Suprapubic skin (tissue), 4 donors: Measurements from ENCODE around the gene COG8. TPM values are rescaled to one million over a fixed set of nuclear protein-coding genes. Genes with fewer than 3 reads are reported as not detected.
A peak's percentile ranks its signal among the peaks of the same experiment; 100 is the strongest.

Source experiments
- DNase-seq, 2 donors: peaks; one replicate each; pipeline ENCODE4 v3.0.0-alpha.2; 2019; ENCODE audit warnings: low spot score in 2 of 2
- H3K27ac ChIP-seq: fragments of 200-600 bp; sonication (generic); one replicate; pipeline ENCODE4 v1.5.1; 2019
- H3K27me3 ChIP-seq: fragments of 200-600 bp; sonication (generic); one replicate; pipeline ENCODE4 v1.5.1; 2019
- H3K36me3 ChIP-seq: fragments of 200-600 bp; sonication (generic); one replicate; pipeline ENCODE4 v1.5.1; 2019
- H3K4me1 ChIP-seq: fragments of 200-600 bp; sonication (generic); one replicate; pipeline ENCODE4 v1.5.1; 2019
- H3K4me3 ChIP-seq: fragments of 200-600 bp; sonication (generic); one replicate; pipeline ENCODE4 v1.5.1; 2019; ENCODE audit warnings: mild to moderate bottlenecking
- H3K9me3 ChIP-seq: fragments of 200-600 bp; sonication (generic); one replicate; pipeline ENCODE4 v1.5.1; 2019
- EP300 ChIP-seq: sonication (generic); formaldehyde crosslinking; IDR thresholded peaks from one replicate; pipeline ENCODE4 v1.6.1; 2017; ENCODE audit warnings: antibody characterized with exemption
- POLR2A ChIP-seq, 2 donors: fragments of 450-650 bp; IDR thresholded peaks; one replicate each; pipeline ENCODE4 v1.6.1; 2017; ENCODE audit warnings: antibody characterized with exemption in 2 of 2, mild to moderate bottlenecking in 2 of 2, moderate library complexity in 2 of 2
- POLR2AphosphoS5 ChIP-seq, 3 donors: sonication (generic); formaldehyde crosslinking; IDR thresholded peaks; one replicate each; pipeline ENCODE4 v1.6.1; 2017; ENCODE audit warnings: antibody characterized with exemption in 3 of 3
- WGBS: methylation state at CpG from one replicate; pipeline ENCODE4 v1.1.5; 2018; 5-methylcytosine and 5-hydroxymethylcytosine counted together
- total RNA-seq, 4 donors: library from RNA; depleted of rRNA; stranded (reverse); fragments of >200 nt; gene quantifications; one replicate each; pipeline ENCODE4 v1.1.0, GENCODE V29; 2016
- TF ChIP-seq, protein P1 (sequence below), 2 donors: fragments of 200-600 bp in 1 of 2; fragments of 450-650 bp in 1 of 2; sonication (generic) in 1 of 2; IDR thresholded peaks; one replicate each; pipeline ENCODE4 v1.5.1; 2016 to 2019; ENCODE audit warnings: antibody characterized with exemption in 2 of 2, mild to moderate bottlenecking in 1 of 2, moderate library complexity in 1 of 2

COG8 gene
- total RNA-seq, 4 donors from 2014 or later: 45.3 to 70.4 (median 57.0) TPM

DNA sequence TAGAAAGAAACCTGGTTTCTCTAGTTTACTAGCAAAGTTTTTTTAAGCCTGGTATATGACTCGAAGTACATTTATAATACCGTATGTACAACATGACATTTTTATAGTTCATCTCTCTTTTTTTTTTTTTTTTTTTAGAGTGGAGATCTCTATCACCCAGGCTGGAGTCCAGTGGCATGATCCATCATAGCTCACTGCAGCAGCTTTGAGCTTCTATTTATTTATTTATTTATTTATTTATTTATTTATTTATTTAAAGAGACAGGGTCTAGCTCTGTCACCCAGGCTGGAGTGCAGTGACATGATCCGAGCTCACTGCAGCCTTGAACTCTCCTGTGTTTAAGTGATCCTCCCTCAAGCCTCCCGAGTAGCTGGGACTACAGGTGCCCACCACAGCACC, 54.1 kb downstream of the COG8 start:
- Histone ChIP-seq H3K4me1 (peaks cover 5% of the 10 kb centered on the region), H3K36me3 (peaks cover 22% of the 10 kb centered on the region), H3K27me3 (no peaks in the 10 kb centered on the region), H3K27ac (no peak overlapping the region), H3K9me3 (no peaks in the 10 kb centered on the region), H3K4me3 (no peak overlapping the region)
- TF ChIP-seq POLR2A (IDR thresholded peaks at IDR 0.05): no peak
- TF ChIP-seq EP300: no peak
- TF ChIP-seq, protein P1, sequence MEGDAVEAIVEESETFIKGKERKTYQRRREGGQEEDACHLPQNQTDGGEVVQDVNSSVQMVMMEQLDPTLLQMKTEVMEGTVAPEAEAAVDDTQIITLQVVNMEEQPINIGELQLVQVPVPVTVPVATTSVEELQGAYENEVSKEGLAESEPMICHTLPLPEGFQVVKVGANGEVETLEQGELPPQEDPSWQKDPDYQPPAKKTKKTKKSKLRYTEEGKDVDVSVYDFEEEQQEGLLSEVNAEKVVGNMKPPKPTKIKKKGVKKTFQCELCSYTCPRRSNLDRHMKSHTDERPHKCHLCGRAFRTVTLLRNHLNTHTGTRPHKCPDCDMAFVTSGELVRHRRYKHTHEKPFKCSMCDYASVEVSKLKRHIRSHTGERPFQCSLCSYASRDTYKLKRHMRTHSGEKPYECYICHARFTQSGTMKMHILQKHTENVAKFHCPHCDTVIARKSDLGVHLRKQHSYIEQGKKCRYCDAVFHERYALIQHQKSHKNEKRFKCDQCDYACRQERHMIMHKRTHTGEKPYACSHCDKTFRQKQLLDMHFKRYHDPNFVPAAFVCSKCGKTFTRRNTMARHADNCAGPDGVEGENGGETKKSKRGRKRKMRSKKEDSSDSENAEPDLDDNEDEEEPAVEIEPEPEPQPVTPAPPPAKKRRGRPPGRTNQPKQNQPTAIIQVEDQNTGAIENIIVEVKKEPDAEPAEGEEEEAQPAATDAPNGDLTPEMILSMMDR (IDR thresholded peaks at IDR 0.05): no peak
- no peak for TF ChIP-seq POLR2AphosphoS5 (IDR thresholded peaks at IDR 0.05)
- 70% methylated on average over 4 of the region's 4 CpGs for WGBS
- no peak for DNase-seq

DNA sequence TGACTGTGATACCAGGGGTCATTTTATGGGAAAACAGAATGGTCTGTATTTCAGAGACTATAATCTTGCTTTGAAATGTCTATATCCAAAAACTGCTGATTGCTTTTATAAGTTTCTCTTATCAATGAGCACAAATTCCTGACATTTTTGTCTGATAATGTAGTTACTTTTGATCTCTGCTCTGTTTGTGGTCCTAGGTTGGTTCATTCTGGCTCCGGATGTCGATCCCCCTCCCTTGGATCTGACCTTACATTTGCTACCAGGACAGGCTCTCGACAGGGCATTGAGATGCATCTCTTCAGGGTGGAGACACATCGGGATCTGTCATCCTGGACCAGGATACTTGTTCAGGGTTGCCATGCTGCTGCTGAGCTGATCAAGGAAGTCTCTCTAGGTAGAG, 55.5 kb downstream of the COG8 start:
- no peak for TF ChIP-seq EP300
- TF ChIP-seq POLR2AphosphoS5 (IDR thresholded peaks at IDR 0.05): no peak
- TF ChIP-seq, protein P1 (IDR thresholded peaks at IDR 0.05): no peak
- TF ChIP-seq POLR2A (IDR thresholded peaks at IDR 0.05): no peak
- 89% methylated on average over 4 of the region's 4 CpGs for WGBS
- Histone ChIP-seq H3K4me3 (no peak overlapping the region), H3K4me1 (peaks cover 5% of the 10 kb centered on the region), H3K36me3 (peaks cover 19% of the 10 kb centered on the region), H3K27ac (no peak overlapping the region), H3K27me3 (no peaks in the 10 kb centered on the region), H3K9me3 (no peaks in the 10 kb centered on the region)
- DNase-seq: no peak

DNA sequence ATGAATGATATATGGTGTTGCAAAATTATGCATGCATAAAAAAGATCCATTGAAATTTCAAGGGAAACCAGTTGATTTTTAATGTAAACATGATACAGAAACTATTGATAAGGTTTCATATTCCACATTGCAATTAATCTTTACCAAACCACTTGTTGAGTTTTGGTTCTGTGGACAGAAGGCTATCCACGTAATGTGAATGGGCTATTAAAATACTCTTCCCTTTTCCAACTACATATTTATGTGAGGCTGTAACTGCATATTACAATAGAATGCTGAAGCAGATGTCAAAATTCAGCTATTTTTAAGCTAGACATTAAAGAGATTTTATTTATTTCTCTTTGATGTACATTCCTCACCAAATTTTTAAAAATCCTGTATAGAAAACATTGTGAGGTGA, 62.0 kb downstream of the COG8 start:
- Histone ChIP-seq H3K27me3 (no peaks in the 10 kb centered on the region), H3K4me3 (no peak overlapping the region), H3K36me3 (peaks cover 3% of the 10 kb centered on the region), H3K27ac (peak overlapping the region; percentile 0), H3K4me1 (peaks cover 15% of the 10 kb centered on the region), H3K9me3 (no peaks in the 10 kb centered on the region)
- no peak for TF ChIP-seq EP300
- TF ChIP-seq POLR2AphosphoS5 (IDR thresholded peaks at IDR 0.05): no peak
- no peak for TF ChIP-seq POLR2A (IDR thresholded peaks at IDR 0.05)
- TF ChIP-seq, protein P1 (IDR thresholded peaks at IDR 0.05): no peak
- WGBS: 71% methylated on average over 1 of the region's 1 CpG
- DNase-seq: no peak

Other genes with a start within 250 kb of the COG8 start
- gene HAS3, start 233.9 kb downstream of the COG8 start, total RNA-seq: 10 to 100 TPM in 1 of 4 donors, 1 to 10 TPM in 3; 4.4 to 11.3 (median 7.1) TPM
- gene CHTF8, start 207.0 kb downstream of the COG8 start, total RNA-seq: 100 to 1,000 TPM in 1 of 4 donors, 10 to 100 TPM in 3; 76.9 to 128 (median 90.0) TPM
- gene UTP4, start 206.9 kb downstream of the COG8 start, total RNA-seq: 10 to 100 TPM; 25.1 to 41.7 (median 34.8) TPM
- gene SNTB2, start 152.4 kb downstream of the COG8 start, total RNA-seq: 10 to 100 TPM; 35.8 to 81.6 (median 57.8) TPM
- 10 to 100 TPM; 32.5 to 46.6 (median 37.6) TPM for gene VPS4A, start 28.2 kb downstream of the COG8 start, total RNA-seq
- 10 to 100 TPM; 12.2 to 25.4 (median 21.2) TPM for gene PDF, start 9.0 kb downstream of the COG8 start, total RNA-seq
- 10 to 100 TPM in 3 of 4 donors, 1 to 10 TPM in 1; 9.8 to 24.0 (median 19.7) TPM for gene NIP7, start 208 bp upstream of the COG8 start, total RNA-seq
- gene TMED6, start 12.2 kb upstream of the COG8 start, total RNA-seq: 1 to 10 TPM in 1 of 4 donors, under 1 TPM in 1, not detected in 2; 0.98 to 1.5 TPM
- 10 to 100 TPM; 16.9 to 25.4 (median 19.3) TPM for gene TERF2, start 46.4 kb upstream of the COG8 start, total RNA-seq
- 10 to 100 TPM; 33.2 to 69.1 (median 50.1) TPM for gene CYB5B, start 85.1 kb upstream of the COG8 start, total RNA-seq
- 100 to 1,000 TPM in 1 of 4 donors, 10 to 100 TPM in 3; 67.7 to 146 (median 80.8) TPM for gene NFAT5, start 226.4 kb upstream of the COG8 start, total RNA-seq